GM12874 (cell line): Measurements from ENCODE around the gene GALK2.

Experiments used
- CTCF ChIP-seq: IDR thresholded peaks from 2 replicates; pipeline ENCODE4 v1.5.1; 2011; ENCODE audit warnings: low read depth, mild to moderate bottlenecking, control low read depth, low read length, moderate library complexity; ENCODE audit not compliant: insufficient read depth

Gene GALK2

GRCh38 chr15:49331951-49332350 is 161.9 kb downstream of the GALK2 start:
- no peak for TF ChIP-seq CTCF

- TF ChIP-seq CTCF: no peak
These were observed 169.6 kb downstream of the GALK2 start for GRCh38 chr15:49339656-49340055.

DNA sequence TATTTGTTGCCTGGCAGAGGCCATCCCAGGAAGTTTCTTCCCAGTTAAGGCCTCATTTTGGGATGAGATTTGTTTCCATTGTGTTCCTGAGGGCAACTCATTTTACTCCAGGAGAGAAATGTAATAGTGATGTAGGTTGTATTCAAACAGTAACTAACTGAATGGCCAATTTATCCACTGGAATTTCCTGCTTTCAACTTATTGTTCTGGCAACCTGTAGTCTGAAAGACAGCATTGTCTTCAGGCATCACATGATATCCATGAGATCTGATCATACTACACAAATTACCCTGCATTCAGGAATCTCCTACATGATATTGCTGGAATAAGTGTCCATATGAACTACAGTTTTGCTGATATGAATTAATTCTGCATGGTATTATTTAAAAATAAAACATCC is 173.5 kb downstream of the GALK2 start:
- TF ChIP-seq CTCF: no peak

DNA sequence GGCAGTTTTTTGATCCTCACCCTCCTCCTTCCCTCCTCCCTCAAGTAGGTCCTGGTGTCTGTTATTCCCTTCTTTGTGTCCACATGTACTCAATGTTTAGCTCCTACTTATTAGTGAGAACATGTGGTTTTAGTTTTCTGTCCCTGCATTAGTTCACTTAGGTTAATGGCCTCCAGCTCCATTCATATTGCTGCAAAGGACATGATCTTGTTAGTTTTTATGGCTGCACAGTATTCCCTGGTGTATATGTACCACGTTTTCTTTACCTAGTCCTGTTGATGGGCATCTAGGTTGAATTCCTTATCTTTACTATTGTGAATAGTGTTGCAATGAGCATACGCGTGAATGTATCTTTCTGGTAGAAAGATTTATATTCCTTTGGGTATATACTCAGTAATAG is 191.3 kb downstream of the GALK2 start:
- TF ChIP-seq CTCF: no peak

- no peak for TF ChIP-seq CTCF
These were observed 196.4 kb downstream of the GALK2 start for GRCh38 chr15:49366496-49366895.

DNA sequence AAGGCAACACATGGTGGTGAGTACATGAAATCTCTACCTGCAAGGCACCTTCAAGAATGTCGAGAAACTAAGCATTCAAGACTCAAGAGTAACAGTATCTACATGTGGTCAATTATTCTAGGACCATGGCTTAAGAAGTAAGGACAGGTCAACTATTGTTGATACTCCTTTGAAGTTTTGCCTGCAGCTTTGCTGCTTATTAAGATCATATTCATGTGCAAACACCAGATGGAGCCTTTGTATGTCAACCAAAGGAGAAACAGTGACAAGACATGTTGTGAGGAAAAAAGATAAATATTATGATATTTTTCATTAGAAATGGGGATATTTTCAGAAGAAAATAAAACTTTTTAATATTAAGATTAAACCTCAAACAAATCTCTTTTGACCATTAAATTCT is 200.7 kb downstream of the GALK2 start:
- no peak for TF ChIP-seq CTCF

- TF ChIP-seq CTCF: no peak
These were observed 202.3 kb downstream of the GALK2 start for GRCh38 chr15:49372366-49372765.

DNA sequence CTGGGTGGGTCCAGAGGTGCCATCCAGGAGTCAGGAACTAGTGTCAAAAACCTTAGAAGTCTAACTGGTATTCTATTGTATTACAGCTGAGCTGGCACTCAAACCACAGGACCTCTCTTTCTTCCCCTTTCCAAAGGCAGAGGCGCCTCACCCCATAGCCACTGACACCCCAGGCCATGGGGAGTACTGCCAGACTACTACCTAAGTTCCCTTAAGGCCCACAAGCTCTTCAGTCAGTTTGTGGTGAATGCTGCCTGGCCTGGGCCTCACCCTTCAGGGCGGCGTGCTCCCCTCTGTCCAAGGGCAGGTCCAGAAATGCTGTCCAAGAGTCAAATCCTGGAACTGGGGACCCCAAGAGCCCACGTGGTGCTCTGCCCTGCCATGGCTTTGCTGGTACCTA is 209.9 kb downstream of the GALK2 start:
- TF ChIP-seq CTCF: no peak
